ENCODE measurements around the gene MBD5.

Gene MBD5

DNA sequence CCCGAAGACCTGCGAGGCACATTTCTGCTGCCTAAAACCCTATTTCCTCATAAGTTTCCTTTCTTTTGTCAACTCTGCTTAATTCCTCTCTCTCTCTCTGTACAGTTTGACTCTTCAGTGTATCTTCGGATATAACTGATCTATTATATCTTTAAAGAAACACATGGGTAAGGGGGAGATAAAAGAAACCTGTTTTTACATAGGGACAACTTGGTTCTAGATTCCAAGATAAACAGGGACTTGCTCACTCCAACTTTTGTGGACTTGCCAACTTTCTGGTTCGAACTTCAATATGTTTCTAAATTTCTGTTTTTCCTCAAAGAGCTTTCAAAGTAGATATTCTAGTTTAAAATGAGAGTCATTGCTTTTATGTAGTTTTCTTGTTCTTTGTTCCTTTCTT, 441.0 kb downstream of the MBD5 start:
- no peak for DNase-seq (ENCODE audit: low read depth in 2 of 2)

DNA sequence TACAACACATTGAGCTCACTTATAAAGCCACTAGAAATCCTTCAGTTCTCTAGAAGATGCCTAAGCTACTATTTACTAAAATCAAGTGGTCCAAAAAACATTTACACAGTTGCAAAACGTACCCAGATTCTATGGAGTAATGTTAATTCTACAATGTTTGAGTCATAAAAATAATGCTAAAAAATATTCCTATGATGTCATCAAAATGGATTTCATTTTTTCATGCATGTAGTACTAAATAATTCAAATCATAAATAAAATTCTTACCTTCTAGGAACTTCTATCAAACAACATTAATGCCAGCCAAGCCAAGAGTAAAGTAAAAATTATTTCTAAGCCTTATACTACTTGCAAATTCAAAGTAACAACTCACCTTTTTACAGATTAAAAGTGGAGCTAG, 454.7 kb downstream of the MBD5 start:
- no peak for DNase-seq (ENCODE audit: low read depth in 2 of 2)

DNA sequence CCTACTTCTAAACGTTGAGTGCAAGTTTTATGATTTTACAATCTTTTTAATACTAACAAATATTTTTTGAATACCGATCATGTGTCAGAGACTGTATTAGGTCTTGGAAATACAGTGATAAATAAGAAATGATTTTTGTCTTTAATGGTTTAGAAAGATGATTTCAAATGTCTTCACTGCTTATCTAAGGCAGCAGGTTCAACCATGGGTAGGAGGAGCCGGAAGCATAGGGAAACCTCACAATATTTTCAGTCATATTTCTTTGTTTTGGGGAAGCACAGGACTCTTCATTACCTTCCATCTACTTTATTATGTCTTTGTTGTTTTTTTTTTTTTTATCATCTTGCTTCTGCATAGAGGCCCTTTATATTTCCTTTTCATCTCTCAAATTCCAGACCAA, 458.5 kb downstream of the MBD5 start:
- DNase-seq (ENCODE audit: low read depth in 2 of 2), result no peak

DNA sequence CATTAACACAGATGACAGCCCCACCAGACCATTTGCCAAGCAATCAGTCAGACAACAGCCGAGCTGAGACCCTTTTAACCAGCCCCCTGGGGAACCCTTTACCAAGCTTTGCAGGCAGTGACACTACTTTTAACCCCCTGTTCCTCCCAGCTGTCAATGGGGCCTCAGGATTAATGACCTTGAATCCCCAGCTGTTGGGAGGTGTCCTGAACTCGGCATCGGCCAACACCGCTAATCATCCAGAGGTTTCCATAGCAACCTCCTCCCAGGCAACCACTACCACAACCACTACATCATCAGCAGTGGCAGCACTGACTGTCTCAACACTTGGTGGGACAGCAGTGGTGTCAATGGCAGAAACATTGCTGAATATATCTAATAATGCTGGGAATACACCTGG, 462.8 kb downstream of the MBD5 start:
- DNase-seq (ENCODE audit: low read depth in 2 of 2), result no peak

DNA sequence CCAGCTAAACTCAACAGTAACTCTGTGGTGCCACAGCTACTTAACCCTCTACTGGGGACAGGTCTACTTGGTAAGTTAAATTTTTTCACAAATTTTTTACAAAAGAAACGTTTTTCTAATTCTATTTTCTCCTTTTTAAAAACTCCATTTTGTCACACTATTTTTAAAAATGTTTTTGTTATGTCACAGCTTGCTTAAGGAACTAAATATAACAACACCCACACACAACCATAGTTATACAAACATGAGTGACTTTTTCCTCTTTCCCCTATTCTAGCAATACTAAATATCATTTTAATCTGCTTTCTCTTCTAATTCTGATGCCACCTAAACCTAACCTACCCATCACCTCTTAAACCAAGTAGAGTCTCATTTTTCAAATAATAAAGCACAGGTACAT, 463.2 kb downstream of the MBD5 start:
- no peak for DNase-seq (ENCODE audit: low read depth in 2 of 2)

DNA sequence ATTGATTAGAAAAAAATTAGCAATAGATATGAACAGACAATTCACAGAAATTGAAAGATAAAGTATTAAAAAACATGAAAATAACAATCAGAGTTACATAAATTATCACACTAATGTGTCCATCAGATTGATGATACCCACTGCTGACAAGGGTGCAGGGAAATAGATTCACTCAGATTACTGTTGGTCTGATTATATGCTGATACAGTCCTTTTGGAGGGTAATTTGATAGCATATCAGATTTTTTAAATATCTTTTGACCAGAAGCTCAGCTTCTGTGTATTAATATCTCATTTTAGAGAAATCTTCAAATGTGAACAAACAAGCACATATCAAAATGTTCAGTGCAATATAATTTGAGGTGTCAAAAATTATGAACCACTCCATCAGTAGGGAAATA, 465.8 kb downstream of the MBD5 start:
- no peak for DNase-seq (ENCODE audit: low read depth in 2 of 2)

DNA sequence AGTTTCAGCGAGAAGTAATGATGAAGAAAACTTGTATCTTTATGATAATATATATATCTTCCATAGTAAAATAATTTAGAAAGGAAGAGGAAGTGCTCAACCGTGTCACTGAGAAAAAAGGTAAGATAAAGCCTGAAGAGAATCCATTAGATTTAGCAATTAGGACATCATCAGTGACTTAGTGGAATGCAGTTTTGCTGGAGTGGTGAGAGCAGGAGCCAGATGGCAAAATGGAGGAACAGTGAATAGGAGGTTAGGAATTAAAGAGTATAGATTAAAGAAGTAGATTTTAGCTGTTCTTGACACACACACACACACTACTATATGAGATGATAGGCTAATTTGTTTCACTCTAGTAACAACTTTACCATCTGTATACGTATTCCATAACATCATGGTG, 466.5 kb downstream of the MBD5 start:
- no peak for DNase-seq (ENCODE audit: low read depth in 2 of 2)

DNA sequence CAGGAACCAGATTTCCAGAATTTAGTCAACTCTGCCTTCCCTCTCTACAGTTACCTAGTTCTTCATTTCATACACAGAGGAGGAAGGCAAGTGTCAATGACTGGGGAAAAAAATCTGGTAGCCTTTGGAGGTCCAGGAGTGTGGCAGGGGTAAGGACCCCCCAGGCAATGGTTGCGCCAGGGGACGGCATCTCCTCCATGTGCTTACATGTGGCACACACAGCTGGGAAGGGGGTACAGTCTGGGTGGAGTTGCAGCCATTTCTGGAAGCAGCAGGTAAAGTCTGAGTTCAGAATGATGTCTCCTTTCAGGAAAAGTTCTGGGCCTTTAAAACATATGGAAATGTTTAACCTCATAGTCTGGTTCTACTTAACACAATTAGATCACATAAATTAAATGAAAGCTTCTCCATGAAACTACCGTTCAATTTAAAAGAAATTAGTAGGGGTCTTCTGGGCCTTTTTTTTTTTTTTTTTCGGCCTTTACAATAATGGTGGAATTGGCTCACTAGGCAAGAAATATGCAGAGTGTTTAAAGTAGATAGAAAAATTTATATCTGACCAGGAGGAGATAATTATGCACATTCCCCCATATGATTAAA, 470.0 kb downstream of the MBD5 start:
- DNase-seq (ENCODE audit: low read depth in 2 of 2), result no peak

DNA sequence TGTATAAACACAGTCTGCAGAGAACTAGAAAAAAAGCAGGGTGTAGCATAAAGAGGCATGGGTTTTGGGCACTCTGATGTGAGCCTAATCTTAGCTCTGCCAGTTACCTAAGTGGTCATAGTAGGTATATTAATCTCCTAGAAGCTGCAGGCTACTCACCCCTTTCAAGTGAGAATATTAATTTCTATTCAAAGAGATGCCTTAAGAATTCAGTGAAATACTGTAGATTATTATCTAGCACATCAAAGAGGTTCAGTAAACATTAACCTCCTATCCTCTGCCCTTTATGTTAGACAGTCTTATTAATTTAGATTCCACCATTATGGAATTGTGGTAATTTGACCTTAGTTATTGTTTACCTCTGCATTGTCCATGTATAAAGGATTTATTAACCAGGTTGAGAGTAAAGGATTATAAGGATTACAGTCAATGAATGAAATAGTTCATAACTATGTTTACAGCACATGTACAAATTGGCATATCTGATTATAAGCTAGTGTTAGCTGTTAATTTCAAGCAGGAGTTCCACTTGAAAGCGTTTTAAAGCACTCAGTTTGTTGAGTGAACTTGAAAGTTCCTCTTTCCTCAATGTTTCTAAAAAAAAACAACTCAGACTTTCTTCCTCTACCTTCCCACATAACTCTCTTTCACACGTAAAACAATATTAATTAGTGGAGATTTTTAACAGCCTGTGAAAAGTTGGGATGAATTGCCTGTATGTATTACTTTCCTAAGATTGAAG, 473.1 kb downstream of the MBD5 start:
- no peak for DNase-seq (ENCODE audit: low read depth in 2 of 2)

DNA sequence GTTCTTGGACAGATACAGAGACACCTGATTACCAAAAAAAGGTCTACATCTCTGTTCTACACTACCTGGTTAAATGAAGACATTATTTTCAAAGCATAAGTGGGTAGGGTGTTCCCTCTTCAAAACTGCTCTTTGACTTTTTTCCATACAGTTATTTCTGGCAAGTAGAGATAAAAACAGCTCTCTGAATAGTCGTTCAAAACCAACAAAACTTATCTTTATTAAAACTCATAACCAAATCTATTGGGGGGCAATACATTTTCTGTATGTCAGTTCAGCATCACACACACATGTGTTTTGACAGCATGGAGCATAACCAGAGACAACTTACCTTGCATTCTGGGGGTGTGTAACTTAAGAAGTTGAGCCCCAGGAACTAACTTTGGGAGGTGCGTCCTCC, 474.7 kb downstream of the MBD5 start:
- no peak for DNase-seq (ENCODE audit: low read depth in 2 of 2)

DNA sequence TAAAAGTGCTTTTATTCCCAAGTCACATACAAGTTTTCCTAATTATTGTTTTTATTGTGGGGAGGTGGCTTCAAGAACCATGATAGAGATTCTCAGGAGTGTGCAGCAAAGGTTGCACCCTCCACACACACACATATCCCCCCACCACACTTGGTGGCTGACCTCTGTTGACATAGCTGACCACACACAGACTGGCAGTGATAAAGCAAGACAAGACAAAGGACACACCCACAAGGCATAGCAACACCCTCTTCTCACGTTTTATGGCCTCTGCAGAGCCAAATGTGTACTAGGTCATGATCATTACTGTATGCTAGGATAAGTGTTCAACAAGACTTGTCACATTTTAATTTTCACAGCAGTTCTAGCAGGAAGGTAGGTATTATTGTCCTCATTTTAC, 480.7 kb downstream of the MBD5 start:
- DNase-seq (ENCODE audit: low read depth in 2 of 2), result no peak

DNA sequence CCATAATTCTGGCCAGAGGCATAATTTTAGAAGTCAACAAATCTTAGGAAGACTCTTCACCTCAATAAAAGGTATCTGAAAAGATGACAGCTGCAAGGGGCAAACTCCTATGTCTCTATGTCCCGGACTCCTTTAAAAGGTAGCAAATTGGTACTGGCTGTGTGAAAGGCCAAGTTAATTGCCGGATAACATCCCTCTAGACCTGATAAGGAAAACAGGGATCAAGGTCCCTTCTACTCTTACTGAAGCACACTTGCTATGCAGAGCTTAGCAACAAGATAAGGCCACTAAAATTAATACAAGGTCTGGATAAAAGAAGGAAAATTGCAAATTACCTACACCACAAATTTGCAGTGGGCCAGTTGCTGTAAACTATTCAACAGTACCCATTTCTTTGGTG, 482.6 kb downstream of the MBD5 start:
- DNase-seq (ENCODE audit: low read depth in 2 of 2), result no peak

DNA sequence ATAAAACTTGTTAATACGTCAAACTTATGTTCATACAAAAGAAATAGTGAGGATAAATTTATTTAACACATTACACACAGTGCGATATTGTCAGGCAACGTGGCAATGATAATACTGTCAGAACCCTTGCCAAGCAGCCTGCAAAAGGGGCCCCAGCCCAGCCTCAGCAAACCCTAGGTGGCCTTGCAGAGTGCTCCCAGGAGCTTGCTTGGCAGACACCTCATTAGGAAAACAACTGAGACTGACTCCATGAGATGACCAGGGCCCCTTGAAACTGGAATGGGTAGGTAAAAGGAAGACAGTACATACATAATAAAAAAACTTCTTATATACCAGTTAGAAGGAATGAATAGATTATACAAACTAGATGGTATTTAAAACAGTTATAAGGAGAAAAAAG, 487.1 kb downstream of the MBD5 start:
- no peak for DNase-seq (ENCODE audit: low read depth in 2 of 2)

DNA sequence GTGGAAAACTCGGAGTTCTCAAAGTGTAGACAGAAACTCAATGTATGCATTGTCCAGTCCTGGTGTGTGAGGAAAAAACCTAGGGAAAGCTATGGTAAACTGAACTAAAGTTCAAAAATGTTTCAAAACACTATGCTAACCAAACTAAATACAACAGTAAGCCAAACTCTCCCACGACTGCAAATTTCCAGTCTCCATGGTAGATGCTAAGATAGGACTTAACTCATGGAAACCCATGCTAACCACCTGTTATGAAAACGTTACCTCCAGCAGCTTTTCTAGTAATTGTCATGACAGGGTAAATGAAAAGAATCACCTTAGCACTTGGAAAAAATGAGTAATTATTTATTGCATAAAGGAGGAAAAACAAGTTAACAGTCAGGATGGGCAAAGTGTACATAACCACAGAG, 488.0 kb downstream of the MBD5 start:
- no peak for DNase-seq (ENCODE audit: low read depth in 2 of 2)

DNA sequence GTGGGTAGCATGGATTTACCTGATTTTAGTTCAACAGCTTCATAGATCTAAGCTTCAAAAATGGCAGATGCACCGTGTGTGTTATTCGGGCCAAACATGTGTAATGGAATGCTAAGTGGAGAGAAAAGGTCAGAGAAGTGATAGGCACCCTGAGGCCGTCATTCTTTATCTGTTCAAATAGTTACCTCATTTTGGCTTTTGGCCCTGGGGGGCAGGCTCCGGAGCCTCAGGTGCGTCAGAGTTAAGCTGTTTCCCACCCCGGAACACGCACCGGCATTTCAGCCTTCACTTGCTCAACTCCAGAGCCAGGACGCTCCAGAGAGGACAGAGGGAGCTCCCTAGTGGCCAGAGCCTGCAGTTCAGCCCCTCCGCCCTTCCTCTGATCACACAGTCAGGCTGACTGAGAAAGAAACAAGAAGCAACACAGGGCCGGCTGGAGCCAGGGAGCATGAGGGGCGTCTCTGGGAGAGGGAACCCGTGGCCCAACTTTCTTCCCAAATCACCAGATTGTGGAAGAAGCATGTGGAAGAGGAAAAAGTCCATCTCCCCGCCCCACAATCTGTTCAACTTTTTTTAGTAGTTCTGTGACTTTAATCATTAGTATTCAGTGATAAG, 488.5 kb downstream of the MBD5 start:
- DNase-seq (ENCODE audit: low read depth in 2 of 2), result peak; percentile 57 to 67

DNA sequence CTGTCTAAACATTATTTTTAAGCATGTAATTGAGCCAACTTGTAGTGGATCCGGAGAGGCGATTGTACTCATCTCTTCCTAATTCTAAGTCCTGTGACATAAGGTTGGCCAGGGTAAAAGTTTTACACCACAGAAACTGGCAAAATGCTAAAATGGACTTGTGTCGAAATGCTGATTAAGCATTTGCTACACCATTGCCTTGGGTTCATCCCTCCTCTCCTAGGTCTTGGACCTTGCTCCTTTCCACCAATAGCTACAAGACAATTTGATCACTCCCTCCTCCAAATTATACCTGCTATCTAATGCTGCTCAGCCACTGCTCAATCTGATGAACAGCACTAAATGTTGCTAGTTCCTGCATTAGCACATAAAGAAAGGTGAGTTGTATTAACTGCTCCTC, 491.0 kb downstream of the MBD5 start:
- no peak for DNase-seq (ENCODE audit: low read depth in 2 of 2)

DNA sequence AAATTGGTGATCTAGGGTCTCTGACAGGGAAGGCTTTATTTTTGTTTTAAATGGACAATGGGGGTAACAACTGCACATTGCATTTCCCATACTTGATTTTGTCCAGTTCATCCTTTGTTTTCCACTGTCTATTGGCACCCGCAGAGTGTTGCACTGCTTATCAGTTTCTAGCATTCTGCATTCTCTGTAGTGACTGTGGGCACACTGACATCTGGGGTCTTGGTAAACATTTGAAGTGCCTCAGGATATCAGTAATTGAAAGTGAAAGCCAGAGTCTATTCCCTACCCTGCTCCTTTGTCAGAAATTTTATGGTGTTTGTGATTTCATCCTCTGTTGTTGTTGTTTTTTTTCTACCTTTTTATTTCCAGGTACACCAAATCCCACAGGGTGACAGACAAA, 491.6 kb downstream of the MBD5 start:
- DNase-seq (ENCODE audit: low read depth in 2 of 2), result no peak

DNA sequence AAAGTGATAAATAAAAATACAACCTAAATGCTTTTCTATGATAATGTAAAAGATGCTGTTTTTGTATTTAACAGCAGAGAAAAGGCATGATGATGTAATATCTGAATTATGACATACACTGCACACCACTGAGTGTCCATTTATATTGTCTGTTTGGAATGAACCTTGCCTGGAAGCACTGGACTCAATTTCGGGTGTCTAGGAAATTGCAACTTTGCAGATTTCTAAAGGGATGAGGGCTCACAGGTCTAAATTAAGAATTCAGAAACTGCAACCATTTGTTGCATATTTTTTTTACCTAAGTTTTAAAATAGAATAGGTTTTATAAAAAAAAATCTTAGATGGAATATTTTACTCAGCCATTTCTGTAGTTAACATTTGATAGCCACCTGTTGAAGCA, 492.5 kb downstream of the MBD5 start:
- no peak for DNase-seq (ENCODE audit: low read depth in 2 of 2)

DNA sequence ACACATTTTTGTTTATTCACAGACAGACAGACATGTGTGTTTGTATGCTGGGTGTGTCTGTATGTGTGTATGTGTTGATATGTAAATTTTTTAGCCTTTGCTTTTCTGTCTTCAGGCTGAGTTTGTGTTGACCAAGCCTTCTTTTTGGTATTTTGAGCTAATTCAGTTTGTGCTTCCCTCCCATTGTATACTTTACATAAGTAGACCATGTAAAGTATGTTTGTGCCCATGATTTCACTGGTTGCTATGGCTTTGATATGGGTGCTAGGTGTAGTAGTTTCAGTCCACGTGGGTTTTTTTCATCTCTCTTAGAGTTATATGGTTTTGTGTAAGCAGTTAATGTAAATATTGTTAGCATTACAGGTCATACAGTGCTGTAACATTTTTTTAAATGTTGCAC, 494.2 kb downstream of the MBD5 start:
- no peak for DNase-seq (ENCODE audit: low read depth in 2 of 2)

DNA sequence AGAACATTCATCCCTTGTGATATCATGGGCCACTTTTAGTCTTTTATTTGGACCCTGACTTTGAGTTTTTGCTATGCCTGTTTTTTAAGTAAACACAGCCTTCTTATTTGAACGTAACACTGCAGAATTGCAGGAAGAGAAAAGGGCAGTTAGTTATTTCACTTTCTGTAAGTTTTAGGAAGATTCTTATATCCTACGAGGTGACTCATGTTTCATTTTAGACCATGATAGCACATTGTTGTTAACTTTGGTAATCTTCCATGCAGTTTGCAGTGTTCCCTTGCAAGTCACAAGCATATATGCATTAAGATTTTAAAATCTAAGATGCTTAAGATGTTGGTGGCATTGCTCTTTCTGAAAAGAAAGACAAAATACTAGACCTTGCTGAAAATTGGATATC, 495.1 kb downstream of the MBD5 start:
- no peak for DNase-seq (ENCODE audit: low read depth in 2 of 2)

DNA sequence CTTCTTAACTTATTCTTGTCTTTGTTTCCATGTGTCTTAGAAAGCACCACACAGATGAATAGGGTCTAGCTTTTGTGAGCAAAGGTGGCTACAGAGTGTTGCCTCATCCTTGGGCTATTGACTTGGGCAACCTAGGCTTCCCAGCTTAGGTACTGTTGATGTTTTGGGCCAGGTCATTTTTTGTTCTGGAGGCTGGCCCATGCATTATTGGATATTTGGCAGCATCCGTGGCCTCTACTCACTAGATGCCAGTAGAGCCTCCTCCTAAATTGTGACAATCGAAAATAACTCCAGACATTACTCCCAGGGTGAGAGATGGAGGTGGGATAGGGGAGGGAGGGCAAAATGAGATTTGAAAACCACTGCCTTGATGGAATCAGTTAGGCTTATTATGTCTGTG, 496.4 kb downstream of the MBD5 start:
- DNase-seq (ENCODE audit: low read depth in 2 of 2), result no peak

DNA sequence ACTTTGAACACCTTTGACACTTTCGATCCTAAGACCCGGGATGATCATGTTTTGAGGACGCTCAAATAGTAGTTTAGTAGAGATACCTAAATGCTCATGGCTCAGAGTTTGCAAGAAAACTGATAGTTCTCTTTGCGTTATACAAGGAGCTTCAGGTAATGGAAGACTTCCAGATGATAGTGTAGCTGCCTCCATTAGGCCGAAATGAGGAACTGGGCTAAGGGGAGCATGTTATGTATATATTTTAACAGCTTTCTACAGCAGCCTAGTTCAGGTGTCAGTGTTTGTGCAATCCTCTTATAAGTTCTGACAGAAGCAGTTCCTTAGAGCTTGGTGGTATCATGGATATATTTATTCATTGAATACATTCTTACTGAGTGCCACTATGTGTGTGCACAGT, 496.9 kb downstream of the MBD5 start:
- DNase-seq (ENCODE audit: low read depth in 2 of 2), result no peak

DNA sequence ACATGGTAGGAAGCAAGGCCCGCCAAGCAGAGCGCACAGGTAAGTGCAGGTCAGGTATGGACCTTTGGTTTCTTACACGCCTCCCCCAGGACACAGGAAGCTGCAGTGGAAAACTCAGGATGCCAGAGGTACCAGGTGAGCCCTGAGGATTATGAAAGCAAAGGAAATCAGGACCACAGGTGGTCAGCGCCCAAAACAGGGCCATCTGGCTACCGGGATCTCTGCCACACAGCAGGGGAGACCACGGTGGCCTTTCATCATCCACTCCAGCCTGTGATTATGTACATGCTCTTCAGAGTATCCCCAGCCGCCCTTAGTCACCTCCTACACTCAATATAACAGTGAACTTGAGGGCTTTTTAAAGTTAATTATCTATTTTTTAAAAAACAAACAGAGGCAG, 498.1 kb downstream of the MBD5 start:
- no peak for DNase-seq (ENCODE audit: low read depth in 2 of 2)

DNA sequence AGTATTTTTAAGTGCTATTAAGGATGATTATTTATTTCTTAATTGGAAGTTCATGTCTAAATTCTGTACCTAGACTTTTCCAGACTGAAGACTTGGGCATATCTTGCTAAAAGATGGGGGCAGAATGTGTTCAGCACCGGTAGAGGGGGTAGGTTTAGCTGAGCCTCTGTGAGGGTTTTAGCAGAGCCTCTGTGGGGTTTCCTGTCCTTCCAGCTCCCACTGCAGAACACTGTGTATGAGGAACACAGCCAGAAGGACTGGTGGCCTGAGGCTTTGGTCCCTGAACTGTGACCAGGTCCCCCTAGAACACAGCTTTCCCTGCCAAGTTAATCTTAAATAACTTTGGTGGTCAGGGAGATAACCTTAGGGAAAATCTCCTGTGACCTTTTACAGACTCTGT, 500.3 kb downstream of the MBD5 start:
- DNase-seq (ENCODE audit: low read depth in 2 of 2), result no peak
